Measurements from ENCODE around the gene CADM1.

The CADM1 gene

GRCh38 chr11:115141231-115142114 is 362.7 kb downstream of the CADM1 start:
- DNase-seq = no peak

GRCh38 chr11:115135936-115136335 is 368.3 kb downstream of the CADM1 start:
- DNase-seq = no peak

- no peak for DNase-seq
Measured at GRCh38 chr11:115134926-115135325, 369.3 kb downstream of the CADM1 start.

GRCh38 chr11:115133475-115134209 is 370.6 kb downstream of the CADM1 start:
- no peak for DNase-seq

- DNase-seq = no peak
Measured at GRCh38 chr11:115132436-115133228, 371.6 kb downstream of the CADM1 start.

- no peak for DNase-seq
Measured at GRCh38 chr11:115129473-115130289, 374.5 kb downstream of the CADM1 start.

GRCh38 chr11:115128226-115128625 is 376.0 kb downstream of the CADM1 start:
- no peak for DNase-seq

- no peak for DNase-seq
Measured at GRCh38 chr11:115127790-115128189, 376.4 kb downstream of the CADM1 start.

GRCh38 chr11:115126515-115127208 is 377.6 kb downstream of the CADM1 start:
- no peak for DNase-seq

GRCh38 chr11:115126092-115126491 is 378.1 kb downstream of the CADM1 start:
- DNase-seq = no peak

- DNase-seq = no peak
Measured at GRCh38 chr11:115124786-115125185, 379.4 kb downstream of the CADM1 start.

- no peak for DNase-seq
Measured at GRCh38 chr11:115123641-115124040, 380.6 kb downstream of the CADM1 start.

- no peak for DNase-seq
Measured at GRCh38 chr11:115122274-115122673, 381.9 kb downstream of the CADM1 start.

All from stimulated activated CD4-positive, alpha-beta T cell treated with anti-CD3 and anti-CD28 coated beads, Interleukin-1b, Interleukin-23, amount 100 ng/mL, for 48 hours (primary cell).